Midbrain (tissue), 1 donor: ENCODE measurements around the gene SEMA3E.

Source experiments
- DNase-seq: peaks from one replicate; lab custom pipeline; 2025; lab: John Stamatoyannopoulos, UW

Gene SEMA3E

GRCh38 chr7:83347945-83348444, 300.9 kb downstream of the SEMA3E start:
- no peak for DNase-seq

DNA sequence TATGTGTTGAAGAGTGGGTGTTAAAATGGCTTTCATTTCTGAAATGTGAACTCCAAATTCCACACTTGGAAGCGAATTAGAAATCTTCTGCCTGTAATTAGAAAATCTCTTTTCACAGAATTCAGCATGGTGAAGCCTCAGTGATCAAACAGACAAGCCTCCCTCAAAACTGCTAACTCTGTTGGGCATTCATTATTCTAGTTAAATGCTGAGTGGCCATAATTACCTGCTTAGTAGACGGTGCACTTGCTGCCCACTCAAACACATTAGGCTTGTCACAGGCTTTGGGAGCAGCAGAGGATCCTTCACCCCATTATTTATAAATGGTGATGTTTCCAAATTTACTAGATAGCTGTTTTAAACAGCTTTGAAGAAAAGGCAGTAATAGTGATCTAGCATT, 309.0 kb downstream of the SEMA3E start:
- no peak for DNase-seq

GRCh38 chr7:83338277-83338950, 310.5 kb downstream of the SEMA3E start:
- DNase-seq, result no peak

GRCh38 chr7:83337050-83337449, 311.9 kb downstream of the SEMA3E start:
- DNase-seq, result no peak

- no peak for DNase-seq
These were observed 322.7 kb downstream of the SEMA3E start for GRCh38 chr7:83326223-83326622.

DNA sequence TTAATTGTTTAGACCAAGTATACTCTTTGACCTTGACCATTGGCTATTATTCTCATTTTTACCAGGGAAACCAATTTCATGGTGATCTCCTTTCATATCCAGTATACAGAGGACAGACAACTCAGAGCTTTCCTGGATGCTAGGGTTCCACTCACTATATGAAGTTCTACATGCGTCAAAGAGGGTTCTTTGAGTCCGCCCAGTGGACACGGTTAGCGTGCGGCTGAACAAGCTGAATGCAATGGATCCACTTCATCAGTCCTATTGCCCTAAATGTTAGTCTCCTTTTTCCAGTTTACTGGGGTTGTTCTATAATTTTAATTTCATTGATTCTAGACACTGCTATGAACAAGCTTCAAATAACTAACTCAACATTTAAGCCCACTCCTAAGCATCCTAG, 323.9 kb downstream of the SEMA3E start:
- no peak for DNase-seq

GRCh38 chr7:83324596-83324995, 324.3 kb downstream of the SEMA3E start:
- no peak for DNase-seq

- DNase-seq, result no peak
These were observed 327.9 kb downstream of the SEMA3E start for GRCh38 chr7:83321011-83321410.

- no peak for DNase-seq
These were observed 335.0 kb downstream of the SEMA3E start for GRCh38 chr7:83313931-83314330.
